Osteocyte (in vitro differentiated cells): ENCODE results near the gene BTRC. TPM values are rescaled to one million over a fixed set of nuclear protein-coding genes. Genes with fewer than 3 reads are reported as not detected.
"Not testable (repeated sequence)": the region's sequence is repeated elsewhere in the genome, so short reads cannot be mapped to it uniquely, and the experiment has no call there.

Experiments used
- DNase-seq: peaks from one replicate; pipeline ENCODE4 v3.0.0; 2021; ENCODE audit warnings: mixed read lengths; ENCODE audit not compliant: unreplicated experiment; ENCODE audit errors: extremely low spot score
- H3K27ac Mint-ChIP-seq: one replicate; pipeline ENCODE4 v1.8.0; 2021; ENCODE audit warnings: mild to moderate bottlenecking, mixed read lengths; ENCODE audit not compliant: unreplicated experiment
- H3K27me3 Mint-ChIP-seq: one replicate; pipeline ENCODE4 v1.8.0; 2021; ENCODE audit warnings: mixed read lengths; ENCODE audit not compliant: unreplicated experiment
- H3K36me3 Mint-ChIP-seq: one replicate; pipeline ENCODE4 v1.8.0; 2021; ENCODE audit warnings: mixed read lengths; ENCODE audit not compliant: unreplicated experiment
- H3K4me1 Mint-ChIP-seq: one replicate; pipeline ENCODE4 v1.8.0; 2021; ENCODE audit warnings: mixed read lengths; ENCODE audit not compliant: unreplicated experiment
- H3K4me3 Mint-ChIP-seq: one replicate; pipeline ENCODE4 v1.8.0; 2021; ENCODE audit warnings: mild to moderate bottlenecking, moderate library complexity, mixed read lengths; ENCODE audit not compliant: unreplicated experiment
- H3K9me3 Mint-ChIP-seq: one replicate; pipeline ENCODE4 v1.8.0; 2021; ENCODE audit warnings: mixed read lengths; ENCODE audit not compliant: unreplicated experiment
- total RNA-seq: library from RNA; stranded (reverse); gene quantifications from 2 replicates; pipeline ENCODE4 v1.2.1, GENCODE V29; 2021
- TF ChIP-seq, protein P1 (sequence below): fragments of 200-600 bp; sonication (generic); IDR thresholded peaks from 2 replicates; pipeline ENCODE4 v1.5.0; 2021; ENCODE audit warnings: antibody characterized with exemption, mild to moderate bottlenecking, moderate library complexity

BTRC gene
- total RNA-seq, 1 donor from 2014 or later: 28.9 TPM

DNA sequence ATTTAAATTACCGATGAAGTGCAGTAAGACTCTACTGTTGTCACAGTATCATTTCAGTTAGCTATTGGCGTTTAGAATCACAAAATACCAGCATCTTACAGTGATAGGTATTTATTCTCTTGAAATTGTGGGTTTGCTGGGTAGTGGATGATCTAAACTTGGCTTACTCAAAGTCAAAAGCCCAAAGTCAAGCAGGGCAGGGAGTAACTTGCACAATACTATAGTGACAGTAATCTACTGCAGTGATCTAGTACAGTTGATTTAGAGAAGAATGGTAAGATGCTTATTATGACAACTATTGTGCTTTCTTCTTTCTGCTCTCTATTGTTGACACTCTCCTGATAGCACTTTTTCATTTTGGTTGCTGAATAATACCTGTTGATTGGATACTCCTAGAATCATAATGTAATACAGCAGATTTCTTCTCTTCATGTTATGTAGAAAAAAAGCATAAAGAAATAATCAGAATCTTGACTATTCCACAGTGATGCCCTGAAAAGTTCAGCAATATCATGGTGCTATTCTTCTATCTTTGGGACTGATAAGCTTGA lies 10.0 kb downstream of the BTRC start:
- Mint-ChIP-seq H3K27me3 (no peaks in the 10 kb centered on the region), H3K4me3 (no peak overlapping the region), H3K27ac (no peak overlapping the region), H3K36me3 (no peaks in the 10 kb centered on the region), H3K4me1 (peaks cover 13% of the 10 kb centered on the region), H3K9me3 (no peaks in the 10 kb centered on the region)
- DNase-seq: no peak
- TF ChIP-seq, protein P1, sequence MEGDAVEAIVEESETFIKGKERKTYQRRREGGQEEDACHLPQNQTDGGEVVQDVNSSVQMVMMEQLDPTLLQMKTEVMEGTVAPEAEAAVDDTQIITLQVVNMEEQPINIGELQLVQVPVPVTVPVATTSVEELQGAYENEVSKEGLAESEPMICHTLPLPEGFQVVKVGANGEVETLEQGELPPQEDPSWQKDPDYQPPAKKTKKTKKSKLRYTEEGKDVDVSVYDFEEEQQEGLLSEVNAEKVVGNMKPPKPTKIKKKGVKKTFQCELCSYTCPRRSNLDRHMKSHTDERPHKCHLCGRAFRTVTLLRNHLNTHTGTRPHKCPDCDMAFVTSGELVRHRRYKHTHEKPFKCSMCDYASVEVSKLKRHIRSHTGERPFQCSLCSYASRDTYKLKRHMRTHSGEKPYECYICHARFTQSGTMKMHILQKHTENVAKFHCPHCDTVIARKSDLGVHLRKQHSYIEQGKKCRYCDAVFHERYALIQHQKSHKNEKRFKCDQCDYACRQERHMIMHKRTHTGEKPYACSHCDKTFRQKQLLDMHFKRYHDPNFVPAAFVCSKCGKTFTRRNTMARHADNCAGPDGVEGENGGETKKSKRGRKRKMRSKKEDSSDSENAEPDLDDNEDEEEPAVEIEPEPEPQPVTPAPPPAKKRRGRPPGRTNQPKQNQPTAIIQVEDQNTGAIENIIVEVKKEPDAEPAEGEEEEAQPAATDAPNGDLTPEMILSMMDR: no peak

DNA sequence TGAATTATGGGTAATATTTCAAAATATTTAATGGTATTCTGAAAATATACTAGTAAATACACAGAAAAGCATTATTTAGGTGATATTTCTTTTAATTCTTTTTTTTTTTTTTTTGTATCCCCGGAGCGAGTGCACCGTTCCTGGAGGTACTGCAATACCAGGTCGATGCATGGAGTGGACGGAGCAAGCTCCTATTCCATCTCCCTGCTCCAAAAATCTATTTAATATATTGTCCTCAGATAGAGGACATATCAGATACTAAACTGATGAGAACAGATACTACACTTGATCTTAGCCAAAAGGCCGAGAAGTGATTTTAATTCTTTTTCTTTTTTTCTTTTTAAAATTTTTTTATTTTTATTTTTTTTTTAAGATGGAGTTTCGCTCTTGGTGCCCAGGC lies 10.8 kb downstream of the BTRC start:
- Mint-ChIP-seq H3K4me3 (no peak overlapping the region), H3K27ac (no peak overlapping the region), H3K9me3 (no peaks in the 10 kb centered on the region), H3K4me1 (peaks cover 13% of the 10 kb centered on the region), H3K36me3 (peaks cover 8% of the 10 kb centered on the region), H3K27me3 (no peaks in the 10 kb centered on the region)
- TF ChIP-seq, protein P1: no peak
- no peak for DNase-seq

DNA sequence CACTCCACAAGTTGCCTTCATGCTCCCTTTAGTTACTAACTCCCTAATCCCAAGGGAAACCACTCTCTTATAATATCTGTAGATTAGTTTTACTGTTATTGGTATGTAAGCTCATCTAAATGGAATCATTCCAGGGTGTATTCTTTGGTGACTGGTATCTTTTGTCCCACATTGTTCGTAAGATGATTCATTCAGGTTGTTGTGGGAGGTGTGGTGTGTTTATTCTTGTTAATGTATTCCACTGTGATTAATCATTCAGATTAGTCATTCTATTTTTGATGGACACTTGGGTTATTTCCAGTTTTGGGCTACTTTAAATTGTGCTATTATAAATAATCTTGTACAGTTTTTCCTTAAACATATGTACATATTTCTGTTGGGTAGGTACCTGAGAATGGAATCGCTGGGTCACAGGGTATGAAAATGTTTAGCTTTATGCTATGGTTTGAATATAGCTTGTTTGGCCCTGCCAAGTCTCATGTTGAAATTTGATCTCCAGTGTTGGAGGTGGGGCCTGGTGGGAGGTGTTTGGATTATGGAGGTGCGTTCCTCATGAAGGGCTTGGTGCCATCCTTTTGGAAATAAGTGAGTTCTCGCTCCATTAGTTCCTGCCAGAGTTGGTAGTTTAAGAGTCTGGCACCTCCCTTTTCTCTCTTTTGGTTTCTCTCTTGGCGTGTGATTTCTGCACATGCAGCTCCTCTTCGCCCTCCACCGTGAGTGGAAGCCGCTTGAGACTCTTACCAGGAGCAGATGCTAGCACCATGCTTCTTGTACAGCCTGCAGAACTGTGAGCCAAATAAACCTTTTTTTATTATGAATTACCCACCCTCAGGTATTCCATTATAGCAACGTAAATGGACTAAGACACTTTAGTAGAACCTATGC lies 13.8 kb downstream of the BTRC start:
- H3K36me3 Mint-ChIP-seq: peaks cover 13% of the 10 kb centered on the region
- no peaks in the 10 kb centered on the region for H3K27me3 Mint-ChIP-seq
- H3K27ac Mint-ChIP-seq: no peak overlapping the region
- H3K9me3 Mint-ChIP-seq: no peaks in the 10 kb centered on the region
- H3K4me3 Mint-ChIP-seq: no peak overlapping the region
- peaks cover 12% of the 10 kb centered on the region for H3K4me1 Mint-ChIP-seq
- TF ChIP-seq, protein P1: no peak
- DNase-seq: no peak

DNA sequence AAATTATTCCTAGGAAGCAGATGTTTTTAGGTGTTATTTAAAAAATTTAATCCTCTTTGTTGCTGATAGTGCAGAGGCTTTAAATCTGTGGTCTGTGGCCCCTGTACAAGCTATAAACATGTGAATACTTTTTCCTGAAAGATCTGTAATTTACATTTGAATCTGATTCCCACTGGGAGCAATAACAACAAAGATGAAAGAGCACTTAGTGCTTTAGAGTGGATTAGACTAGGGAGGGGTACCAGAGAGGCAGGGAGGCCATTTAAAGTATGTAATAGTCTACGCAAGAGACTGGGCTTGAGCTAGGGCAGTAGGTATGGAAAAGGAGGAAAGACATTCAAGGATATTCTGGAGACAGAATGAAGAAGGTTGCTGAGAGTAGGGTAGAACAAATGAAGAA lies 19.1 kb downstream of the BTRC start:
- Mint-ChIP-seq H3K27me3 (no peaks in the 10 kb centered on the region), H3K4me3 (no peak overlapping the region), H3K27ac (no peak overlapping the region), H3K4me1 (peaks cover under 1% of the 10 kb centered on the region), H3K36me3 (peaks cover 27% of the 10 kb centered on the region), H3K9me3 (no peaks in the 10 kb centered on the region)
- no peak for DNase-seq
- TF ChIP-seq, protein P1: no peak

DNA sequence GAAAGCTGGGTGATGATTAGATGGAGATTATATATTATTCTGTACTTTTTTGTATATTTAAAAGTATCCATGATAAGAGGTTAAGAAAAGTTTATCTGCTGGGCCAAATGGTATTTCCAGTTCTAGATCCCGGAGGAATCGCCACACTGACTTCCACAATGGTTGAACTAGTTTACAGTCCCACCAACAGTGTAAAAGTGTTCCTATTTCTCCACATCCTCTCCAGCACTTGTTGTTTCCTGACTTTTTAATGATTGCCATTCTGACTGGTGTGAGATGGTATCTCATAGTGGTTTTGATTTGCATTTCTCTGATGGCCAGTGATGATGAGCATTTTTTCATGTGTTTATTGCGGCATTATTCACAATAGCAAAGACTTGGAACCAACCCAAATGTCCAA lies 20.0 kb downstream of the BTRC start:
- H3K4me3 Mint-ChIP-seq, H3K9me3 Mint-ChIP-seq, H3K4me1 Mint-ChIP-seq, H3K27ac Mint-ChIP-seq, DNase-seq, H3K27me3 Mint-ChIP-seq: not testable (repeated sequence)
- peaks cover 27% of the 10 kb centered on the region for H3K36me3 Mint-ChIP-seq
